ENCODE measurements around the gene PCDH12.
A peak's percentile ranks its signal among the peaks of the same experiment; 100 is the strongest.
"Not testable (repeated sequence)": the region's sequence is repeated elsewhere in the genome, so short reads cannot be mapped to it uniquely, and the experiment has no call there.

Gene PCDH12

DNA sequence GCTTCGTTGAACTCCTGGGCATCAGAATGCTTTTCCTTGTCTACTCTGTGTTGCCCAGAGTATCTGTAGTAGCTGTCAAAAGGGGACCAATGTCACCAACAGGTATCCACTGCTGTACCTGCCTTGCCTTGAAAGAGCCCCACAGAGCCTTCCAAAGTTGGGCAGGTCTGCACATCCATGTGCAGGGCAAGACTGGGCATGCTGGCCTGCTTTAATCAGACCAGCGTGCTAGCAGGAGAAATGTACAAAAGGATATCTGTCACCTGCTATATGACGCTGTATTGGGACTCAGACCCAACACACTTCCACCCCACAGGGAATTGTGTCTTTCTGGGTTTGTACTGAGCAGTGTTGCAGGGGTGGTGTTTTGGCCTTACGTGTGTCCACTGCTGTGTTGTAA is 22.5 kb downstream of the PCDH12 start:
- DNase-seq, result no peak

DNA sequence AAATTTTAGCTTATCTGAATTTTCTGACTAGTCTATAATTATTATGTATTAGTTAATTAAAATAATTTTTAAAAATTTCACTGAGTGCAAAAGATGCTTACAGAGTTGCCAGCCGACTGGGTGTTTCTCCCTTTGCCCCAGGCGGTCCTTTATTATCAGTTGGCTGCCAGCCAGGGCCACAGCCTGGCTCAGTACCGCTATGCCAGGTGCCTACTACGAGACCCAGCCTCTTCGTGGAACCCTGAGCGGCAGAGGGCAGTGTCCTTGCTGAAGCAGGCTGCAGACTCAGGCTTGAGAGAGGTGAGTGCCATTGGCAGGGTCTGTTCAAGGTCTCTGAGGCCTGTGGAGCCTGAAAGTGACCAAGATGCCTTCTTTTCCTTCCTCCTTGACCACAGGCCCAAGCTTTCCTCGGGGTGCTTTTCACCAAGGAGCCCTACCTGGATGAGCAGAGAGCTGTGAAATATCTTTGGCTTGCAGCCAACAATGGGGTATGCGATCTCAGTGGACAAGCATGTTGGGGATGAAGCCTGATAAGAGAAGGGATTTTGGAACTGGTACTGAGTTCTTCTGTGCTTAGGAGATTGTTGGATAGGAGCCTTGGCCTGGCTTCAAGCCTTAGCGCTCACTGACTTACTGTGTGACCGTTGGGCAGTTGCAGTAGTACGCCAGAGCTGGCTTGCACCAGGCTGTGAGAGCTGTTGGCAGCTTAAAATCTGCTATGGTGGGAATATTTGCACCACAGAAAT is 23.7 kb downstream of the PCDH12 start:
- no peak for DNase-seq

DNA sequence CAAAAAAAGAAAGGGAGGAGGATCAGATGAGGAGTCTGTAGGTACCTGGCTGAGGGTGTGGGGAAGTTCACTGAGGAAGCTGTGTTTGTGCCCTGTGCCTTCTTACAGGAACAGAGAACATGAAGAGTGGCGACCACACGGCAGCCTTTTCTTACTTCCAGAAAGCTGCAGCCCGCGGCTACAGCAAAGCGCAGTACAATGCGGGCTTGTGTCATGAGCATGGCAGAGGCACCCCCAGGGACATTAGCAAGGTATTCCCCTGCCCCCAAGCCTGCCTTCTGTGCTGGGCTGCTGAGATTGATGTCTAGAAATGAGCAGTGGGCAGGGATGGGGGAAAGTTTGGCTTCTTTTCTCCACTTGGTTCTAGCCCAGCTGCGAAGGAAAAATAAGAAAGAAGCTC is 24.9 kb downstream of the PCDH12 start:
- no peak for DNase-seq

DNA sequence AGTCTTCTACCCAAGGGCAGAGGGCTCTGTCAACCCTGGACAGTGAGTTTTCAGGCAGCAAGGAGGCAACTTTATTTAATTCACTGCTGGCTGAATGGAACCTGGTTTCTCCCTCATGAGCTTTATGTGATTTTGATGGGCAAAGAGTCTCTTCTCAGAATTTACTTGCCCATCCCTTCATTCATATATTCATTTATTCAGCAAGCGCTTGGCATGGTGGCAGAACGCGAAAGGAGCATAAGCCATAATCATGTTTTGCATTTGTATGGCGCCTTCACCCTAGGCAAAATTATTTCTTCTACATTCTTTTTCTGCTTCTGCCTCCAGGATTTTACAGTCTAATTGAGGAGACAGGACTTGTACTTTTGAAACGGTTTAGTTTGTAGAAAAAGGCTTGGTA is 26.3 kb downstream of the PCDH12 start:
- DNase-seq, result no peak

DNA sequence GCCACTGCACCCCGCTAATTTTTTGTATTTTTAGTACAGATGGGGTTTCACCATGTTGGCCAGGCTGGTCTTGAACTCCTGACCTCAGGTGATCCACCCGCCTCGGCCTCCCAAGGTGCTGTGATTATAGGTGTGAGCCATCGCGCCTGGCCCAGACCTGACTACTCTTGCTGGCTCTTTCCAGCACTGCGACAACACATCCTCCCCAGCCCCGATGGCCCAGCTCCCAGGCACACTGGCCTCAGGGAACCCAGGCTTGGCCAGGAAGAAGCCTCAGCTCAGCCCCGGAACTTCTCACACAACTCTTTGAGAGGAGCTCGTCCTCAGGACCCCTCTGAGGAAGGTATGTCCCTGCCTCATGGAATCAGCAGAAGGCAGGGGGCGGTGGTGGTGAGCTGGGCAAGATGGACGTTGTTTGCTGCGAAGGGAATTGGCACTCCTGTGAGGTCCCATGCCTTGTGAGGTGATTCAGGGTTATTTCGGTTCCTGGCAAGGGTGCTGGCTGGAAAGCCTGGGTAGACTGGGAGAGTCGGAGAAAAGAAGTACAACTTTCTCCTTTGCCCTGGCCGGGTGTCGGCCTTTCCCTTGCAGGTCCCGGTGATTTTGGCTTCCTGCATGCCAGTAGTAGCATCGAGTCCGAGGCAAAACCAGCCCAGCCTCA is 28.5 kb downstream of the PCDH12 start:
- no peak for DNase-seq

DNA sequence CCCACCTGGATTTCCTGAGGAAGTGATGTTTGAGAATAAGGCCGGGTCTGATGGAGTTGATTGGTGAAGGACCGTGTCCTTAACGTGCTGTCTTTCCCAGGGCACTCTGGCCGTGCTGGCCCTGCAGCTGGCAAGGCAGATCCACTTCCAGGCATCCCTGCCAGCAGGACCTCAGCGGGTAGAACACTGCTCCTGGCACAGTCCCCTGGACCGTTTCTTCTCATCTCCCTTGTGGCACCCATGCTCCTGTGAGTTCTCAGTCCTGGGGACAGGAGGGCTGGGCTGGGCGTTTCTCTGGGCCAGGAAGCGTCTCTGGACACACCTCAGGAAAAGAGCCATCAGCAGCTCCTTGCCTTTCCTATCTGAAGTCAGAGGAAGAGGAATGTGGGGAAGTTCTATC is 30.0 kb downstream of the PCDH12 start:
- no peak for DNase-seq

DNA sequence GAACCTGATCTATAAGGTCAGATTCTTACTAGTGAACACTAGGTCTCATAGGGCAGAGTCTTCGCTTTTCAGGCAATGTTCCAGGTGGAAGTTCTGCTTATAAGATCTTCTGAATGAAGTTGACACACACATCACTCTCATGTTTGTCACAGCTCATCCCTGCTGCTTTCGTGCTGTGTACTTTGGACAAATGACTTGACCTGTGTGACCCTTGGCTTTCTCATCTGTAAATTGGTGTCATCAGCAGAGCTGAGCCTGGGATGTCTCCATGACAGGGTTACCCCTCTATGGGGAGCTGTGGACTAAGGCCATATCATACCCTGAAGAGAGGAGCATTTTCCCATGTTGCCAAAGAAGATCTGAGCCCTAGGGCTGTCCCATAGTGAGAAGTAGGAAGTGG is 31.6 kb downstream of the PCDH12 start:
- DNase-seq, result no peak

DNA sequence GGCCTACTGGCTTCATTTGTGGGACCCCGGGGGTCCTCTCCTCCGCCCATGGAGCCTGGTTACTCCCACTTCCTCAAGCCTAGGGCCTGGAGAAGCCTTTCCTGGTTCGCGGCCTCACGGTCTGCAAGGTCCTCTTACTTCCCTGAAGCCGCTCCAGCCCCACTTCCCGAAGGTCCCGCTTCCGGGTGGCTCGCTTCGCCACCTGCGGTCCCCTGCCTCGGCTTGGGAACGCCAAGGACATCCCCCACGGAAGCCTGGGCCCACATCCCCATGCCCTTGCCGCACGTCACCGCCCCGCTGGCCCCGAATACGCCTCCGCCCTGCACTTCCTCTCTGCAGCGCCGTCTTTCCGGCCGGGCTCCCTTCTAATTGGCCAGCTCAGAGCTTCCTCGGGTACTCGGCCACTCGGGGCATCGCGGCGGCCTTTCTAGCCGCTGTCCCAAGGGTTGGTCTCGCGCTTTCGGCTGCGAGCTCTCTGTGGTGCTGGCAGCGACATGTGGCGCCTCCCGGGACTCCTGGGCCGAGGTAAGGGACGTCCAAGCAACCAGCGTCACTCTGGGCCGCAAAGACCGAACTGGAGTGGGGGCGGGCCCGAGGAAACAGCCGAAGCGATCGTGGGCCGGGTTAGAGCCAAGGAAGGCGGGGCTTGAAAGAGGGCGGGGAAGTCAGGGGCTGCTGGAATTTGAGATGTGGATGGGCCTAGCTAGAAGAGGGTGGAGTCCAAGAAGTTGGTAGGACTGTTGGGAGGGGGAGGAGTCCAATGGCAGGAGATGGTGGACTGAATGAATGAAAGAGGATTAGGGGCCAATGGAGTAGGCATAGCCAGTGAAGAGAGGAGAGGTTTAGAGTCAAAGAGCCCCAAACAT is 34.3 kb downstream of the PCDH12 start, which contains the start of gene DELE1:
TSS of gene DELE1 (plus strand) at position 424 of the 866 bp plus-strand sequence. CDS start at position 495, 71 bp downstream.
- DNase-seq, result peak; percentile 98

DNA sequence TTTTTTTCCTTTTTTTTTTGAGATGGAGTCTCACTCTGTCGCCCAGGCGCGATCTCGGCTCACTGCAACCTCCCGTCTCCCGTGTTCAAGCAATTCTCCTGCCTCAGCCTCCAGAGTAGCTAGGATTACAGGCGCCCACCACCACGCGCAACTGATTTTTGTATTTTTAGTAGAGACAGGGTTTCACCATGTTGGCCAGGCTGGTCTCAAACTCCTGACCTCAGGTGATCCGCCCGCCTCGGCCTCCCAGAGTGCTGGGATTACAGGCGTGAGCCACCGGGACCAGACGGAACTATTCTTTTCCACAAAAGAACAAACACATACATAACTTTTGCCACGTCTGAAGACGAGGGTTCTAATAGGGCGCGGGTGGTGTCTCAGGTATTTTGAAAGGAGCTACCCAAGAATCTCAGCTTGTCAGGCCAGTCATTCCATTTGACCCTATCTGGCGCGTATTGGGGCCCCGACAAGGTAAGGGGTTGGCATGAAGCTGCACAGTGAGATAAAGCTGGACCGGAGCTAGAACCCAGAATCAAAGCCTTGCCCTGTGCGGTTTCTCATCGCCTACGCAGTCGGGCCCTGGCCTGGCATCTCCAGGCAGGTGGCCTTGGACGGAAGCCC is 35.1 kb downstream of the PCDH12 start:
- not testable (repeated sequence) for DNase-seq

DNA sequence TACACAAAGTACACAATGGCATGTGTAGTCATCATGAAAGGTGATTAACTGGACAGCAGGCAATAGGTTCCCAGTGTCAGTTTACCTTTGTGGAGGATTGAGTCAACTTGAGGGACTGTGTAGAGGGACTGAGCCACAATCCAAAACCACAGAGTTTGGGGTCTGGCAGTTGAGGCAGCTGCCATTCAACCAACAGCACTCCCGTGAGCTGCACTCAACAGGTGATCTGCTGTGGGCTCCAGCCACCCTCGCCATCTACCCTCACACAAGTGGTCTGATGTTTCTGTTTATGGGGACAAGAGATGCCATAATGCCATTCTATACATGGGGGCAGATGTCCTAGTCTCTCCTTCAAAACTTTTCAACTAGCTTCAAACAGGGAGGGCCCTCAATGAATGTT is 37.2 kb downstream of the PCDH12 start:
- no peak for DNase-seq

DNA sequence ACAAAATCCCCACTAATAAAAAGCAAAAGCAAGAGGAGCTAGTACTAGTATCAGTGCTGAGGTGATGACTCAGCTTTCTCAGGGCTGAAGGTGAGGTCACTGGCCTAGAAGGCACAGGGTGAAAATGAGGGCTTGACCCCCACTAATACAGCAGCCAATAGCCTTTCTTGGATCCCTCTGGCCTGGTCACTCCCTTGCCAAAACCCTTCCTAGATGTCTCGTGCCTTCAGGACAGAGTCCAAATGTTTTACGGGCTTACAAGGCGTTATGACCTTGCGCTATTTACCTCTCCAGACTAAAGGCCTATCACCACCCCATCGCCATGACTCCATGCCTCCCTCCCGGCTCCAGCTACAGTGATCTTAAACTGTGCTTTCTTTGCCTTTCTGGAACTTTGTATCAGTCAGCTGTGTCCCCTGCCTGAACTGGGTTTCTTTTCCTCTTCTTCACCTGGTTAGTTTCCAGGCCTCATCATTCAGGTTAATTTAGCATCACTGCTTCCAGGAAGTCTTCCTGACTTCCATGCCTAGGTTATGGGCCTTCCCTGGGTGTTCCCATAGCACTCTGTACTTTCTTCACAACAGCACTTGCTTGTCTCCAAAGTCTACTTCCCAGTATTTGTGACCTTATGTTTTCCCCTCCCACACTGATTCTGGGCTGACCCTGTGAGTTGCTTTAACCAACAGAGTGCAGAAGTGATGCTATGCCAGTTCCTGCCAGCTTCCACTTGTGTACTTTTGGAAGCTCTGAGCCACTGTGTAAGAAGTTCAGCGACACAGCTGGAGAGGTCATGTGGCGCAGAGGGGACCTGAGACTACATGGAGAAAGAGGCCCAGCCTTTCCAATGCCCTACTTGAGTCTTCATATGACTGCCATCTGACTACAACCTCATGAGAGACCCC is 38.5 kb downstream of the PCDH12 start:
- DNase-seq, result no peak

DNA sequence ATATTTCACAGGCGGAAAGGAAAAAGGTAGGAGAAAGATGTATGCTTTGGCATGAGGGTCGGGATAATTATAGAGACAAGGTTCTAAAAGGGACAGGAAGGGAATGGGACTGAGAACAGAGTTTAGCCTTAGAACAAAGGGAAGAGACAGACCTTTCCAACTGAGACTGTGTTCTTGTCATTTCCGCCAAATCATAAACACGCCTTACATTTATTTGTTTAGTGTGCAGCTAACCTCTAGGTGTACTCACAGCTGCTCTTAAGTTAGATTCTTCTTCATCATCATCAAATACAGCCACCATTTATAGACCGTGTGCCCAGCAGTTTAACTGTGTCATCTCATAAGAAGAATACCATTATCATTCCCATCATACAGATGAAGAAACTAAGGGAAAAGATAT is 40.2 kb downstream of the PCDH12 start:
- no peak for DNase-seq

DNA sequence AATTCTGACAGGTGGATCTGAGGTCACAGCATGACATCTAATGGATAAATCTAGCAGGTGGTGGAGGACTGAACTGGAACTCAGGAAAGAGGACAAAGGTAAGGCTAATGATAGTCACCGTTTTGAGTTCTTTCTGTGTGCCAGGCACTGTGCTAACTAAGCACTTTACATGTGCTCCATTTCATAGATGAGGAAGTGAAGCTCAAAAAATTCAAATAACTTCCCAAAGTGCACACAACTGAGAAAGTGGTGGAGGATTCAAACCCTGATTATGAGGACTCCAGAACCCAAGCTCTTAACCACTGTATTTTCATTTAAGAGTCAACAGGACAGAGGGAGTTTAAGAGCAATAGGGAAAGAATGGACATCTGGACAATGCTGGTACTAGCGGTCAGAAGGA is 41.5 kb downstream of the PCDH12 start:
- DNase-seq, result no peak

DNA sequence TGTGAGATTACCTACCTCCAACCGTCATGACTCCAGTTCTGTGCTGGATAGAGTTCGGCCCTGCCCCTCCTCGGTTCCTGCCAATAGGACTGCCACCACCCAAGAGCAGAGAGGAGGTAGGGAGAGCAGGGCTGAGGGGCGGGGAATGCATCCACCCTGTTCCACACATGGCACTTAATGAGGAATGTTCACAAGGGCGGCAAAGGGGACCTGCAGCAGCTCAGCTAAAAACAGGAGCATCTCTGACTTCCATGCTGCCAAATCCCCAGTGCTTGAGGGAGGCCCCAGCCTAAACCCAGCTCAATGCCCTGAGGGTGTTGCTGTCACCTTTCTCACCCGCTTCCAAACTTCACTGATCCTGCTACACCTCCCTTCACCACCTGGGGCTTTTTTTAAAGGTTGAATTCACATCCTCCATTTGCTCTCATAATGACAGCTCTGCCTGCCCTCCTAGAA is 42.1 kb downstream of the PCDH12 start:
- no peak for DNase-seq

DNA sequence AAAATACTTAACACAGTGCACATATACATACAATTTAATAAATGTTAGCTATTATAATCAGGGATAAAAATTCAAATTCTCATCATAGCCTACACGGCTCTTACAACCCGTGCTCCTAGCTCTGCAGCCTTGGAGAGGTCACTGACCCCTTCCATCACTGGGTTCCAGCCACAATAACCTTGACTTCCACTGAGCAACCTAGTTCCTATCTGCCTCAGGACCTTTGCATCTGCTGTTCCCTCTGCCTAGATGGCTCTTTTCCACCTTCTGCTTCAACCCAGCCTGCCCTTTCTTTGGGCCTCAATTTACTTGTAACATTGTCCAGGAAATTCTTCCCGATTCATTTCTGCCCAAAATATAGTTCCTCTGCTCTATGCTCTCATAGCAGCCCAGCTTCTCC is 43.2 kb downstream of the PCDH12 start:
- no peak for DNase-seq

DNA sequence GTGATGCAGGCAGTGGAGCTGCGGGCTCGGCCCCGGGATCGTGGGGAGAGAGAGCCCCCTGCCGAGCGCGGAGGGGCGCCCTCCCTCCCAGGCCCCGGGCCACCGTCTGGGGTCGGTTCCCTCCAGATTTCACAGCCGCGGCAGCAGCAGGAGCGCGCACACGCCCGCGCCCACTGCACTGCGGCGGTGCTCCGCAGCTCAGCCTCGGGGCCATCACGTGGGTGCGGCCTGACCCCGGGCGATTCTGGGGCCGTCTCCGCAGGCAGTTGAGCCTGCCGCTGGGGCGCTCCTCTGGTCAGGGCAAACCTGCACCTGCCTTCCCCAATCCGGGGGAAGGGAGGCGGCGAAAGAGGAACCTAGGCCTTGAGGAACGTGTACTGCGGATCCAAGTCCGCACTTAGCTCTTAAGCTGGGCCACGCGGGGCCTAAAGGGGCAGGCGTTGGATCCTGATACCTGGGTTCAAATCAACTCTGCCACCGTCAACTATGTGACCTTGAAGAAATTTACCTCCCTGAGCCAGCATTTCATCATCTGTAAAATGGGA is 43.7 kb downstream of the PCDH12 start:
- no peak for DNase-seq

DNA sequence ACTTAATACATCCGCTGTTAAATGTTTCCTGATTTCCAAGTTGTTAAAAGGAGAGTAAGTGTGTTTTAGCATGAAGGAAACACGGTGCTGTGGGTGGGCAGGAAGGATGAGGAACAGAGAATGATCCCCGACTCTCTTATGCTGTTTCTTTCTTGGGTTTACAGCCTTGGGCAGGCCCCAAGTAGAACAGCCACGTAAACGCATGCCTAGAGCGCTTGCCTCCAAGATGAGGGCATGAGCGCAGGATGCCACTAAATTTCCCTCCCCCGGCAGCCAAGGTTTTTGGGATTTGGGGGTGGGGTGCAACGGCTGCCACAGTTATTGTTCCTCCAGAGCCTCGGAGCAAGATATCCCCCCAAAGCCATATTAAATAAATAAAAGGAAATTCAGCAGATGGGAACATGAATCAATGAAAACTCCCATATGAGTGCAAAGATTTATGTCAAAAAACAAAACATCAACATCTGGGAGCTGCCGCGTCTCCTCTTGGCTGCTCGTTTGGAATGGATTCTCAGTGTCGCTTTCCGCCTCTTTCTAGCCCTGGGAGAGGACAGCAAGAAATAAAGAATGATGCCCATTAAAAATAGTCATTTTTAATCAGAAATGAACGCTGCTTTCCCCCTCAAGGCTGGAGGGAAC is 44.3 kb downstream of the PCDH12 start:
- no peak for DNase-seq

DNA sequence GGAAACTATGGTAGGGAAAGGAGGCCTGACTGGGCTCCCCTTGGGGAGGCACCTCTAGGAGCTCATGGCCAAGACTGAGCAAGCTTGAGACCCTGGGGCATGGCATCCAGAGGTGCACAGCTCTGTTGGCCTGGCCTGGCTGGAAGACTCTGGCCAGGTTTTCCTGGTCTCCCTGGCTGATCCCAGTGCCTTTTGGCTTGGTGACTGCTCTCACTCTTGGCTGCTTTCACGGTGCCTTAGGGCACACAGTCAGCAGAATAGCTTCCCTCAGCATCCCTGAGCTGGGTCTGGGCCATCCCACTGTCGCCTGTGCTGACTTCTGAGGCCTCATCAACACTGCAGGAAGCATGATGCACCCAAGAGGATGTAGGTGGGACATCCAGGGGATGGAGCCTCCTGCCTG is 47.7 kb downstream of the PCDH12 start:
- DNase-seq, result no peak

DNA sequence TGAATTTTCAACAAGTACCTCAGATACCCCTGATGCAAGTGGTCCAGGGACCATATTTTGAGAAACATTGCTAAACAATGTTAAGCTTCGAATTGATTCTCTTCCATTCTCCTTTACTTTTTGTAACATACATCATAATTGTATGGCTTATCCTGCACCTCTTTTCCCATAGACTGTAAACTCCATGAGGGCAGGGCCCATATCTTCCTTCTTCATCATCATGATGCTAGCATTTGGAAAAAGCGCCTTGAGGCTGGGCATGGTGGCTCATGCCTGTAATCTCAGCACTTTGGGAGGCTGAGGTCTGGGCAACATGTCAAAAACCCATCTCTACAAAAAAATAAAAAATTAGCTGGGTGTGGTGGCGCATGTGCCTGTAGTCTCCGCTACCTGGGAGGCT is 48.8 kb downstream of the PCDH12 start:
- DNase-seq, result no peak

DNA sequence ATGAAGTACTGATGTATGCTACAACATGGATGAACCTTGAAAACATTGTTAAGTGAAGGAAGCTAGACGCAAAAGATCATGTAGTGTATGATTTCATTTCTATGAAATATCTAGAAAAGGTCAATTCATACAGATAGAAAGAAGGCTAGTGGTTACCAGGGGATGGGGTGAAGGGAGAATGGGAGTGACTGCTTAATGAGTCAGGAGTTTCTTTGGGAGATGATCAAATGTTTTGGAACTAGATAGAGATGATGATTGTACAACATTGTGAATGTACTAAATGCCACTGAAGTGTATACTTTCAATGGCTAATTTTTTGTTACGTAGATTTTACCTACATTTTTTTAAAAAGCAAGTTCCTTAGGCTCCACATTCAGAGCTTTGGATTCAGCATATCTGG is 49.2 kb downstream of the PCDH12 start:
- DNase-seq, result no peak

DNA sequence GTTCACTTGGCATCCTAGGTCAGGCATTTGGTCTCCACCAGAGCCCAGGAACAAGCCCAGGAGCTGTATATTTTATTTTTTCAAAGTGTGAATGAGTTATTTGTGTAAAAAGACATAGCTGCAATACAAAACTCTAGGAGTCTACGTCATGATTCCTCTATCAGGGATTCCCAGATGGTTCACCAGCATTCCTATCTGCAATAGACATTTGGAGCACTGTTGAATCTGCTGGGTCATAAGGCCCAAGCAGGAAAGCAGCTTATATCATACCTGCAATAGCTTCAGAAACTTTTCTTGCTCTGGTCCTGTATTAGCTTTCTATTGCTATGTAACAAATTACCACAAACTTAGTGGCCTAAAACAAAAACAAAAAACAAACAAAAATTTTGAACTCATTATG is 51.0 kb downstream of the PCDH12 start:
- DNase-seq, result no peak
